ENCODE results near the gene ETNK2.
A peak's percentile ranks its signal among the peaks of the same experiment; 100 is the strongest.
"Not testable (repeated sequence)": the region's sequence is repeated elsewhere in the genome, so short reads cannot be mapped to it uniquely, and the experiment has no call there.

ETNK2 gene

DNA sequence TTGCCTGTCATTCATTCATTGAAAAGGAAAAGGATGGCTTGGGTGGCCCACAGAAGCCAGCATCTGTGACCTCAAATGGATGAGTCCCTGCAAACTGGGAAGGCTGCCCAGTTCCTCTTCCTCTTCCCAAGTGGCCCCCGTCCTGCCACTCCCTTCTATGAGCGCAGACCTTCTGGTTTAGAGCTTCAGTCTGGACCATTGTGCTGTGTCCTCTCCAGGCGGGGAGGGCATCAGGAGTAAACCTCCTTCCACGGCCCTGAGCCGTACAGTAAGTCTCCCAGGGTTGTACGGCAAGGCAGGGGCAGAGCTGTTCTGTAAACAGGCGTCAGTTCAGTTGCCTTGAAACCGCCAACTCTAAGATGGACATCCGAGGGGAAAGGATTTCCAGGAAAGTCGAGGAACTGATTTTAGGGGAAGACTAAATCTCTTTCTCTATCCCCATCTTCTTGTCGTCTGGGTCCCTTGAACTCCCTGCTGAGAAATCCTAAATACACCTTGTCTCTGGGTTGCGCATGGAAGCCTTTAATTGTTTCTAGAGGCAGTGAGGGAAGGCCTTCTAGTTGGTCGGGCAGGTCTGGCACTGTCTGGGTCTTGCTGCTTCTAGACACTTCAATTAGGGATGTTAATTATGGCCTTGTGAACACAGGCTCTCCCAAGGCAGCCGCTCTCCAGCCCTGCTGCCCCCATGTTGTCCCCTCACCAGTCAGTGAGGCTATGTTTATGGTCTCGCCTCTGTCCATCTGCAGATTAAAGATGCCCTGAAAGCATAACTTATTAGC lies 56.8 kb downstream of the ETNK2 start:
- Histone ChIP-seq H3K9ac (ENCODE audit: low read length) (no peak overlapping the region), H3K27me3 (ENCODE audit: control insufficient read depth, insufficient read depth, low read length) (no peaks in the 10 kb centered on the region), H3K4me3 (ENCODE audit: low read length) (no peak overlapping the region), H3K36me3 (ENCODE audit: control insufficient read depth, insufficient read depth, low read length) (no peaks in the 10 kb centered on the region), H3K4me1 (ENCODE audit: control insufficient read depth, insufficient read depth, low read length) (peaks cover 6% of the 10 kb centered on the region), H3K27ac (ENCODE audit: low read depth, low read length) (no peak overlapping the region)

DNA sequence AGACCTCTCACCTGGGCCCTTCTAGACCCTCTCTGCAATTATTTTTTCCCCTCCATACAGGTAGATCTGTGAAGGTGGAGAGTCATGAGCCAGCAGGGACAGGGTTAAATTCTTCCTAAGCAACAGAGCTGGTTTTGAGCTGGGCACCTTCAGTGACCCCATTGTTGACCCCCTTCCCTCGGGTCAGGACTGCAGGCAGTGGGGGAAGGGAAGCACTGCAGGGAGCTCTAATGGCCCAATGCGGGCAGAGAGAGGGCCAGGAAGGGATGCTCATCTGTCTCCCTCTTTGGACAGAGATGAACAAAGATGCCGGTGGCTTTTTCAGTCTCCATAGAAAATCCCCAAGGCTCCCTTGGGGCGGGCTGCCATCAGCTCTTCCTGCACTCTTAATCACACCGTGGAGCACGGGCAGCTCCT lies 57.5 kb downstream of the ETNK2 start:
- Histone ChIP-seq H3K36me3 (ENCODE audit: control insufficient read depth, insufficient read depth, low read length) (no peaks in the 10 kb centered on the region), H3K4me1 (ENCODE audit: control insufficient read depth, insufficient read depth, low read length) (peaks cover 13% of the 10 kb centered on the region), H3K4me3 (ENCODE audit: low read length) (no peak overlapping the region), H3K27me3 (ENCODE audit: control insufficient read depth, insufficient read depth, low read length) (no peaks in the 10 kb centered on the region), H3K27ac (ENCODE audit: low read depth, low read length) (no peak overlapping the region), H3K9ac (ENCODE audit: low read length) (no peak overlapping the region)

DNA sequence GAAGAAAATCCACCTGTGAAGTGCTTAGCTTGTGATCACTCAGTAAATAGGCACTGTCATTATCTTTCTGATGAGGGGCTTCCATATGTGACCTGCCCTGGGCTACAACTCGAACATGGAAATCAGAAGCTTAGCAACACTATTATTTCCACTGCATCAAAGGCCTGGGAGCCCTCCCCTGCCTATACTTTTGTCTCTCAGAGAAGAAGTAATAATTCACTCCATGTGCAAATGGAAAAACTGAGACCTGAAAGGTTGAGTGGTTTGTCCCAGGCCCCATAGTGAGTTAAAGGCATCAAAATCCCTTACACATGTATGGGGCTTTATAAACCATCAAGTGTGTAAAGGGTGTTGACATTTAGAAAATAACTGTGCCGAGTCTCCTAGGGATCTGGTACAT lies 58.1 kb downstream of the ETNK2 start:
- Histone ChIP-seq H3K27me3 (ENCODE audit: control insufficient read depth, insufficient read depth, low read length) (no peaks in the 10 kb centered on the region), H3K36me3 (ENCODE audit: control insufficient read depth, insufficient read depth, low read length) (no peaks in the 10 kb centered on the region), H3K4me3 (ENCODE audit: low read length) (no peak overlapping the region), H3K27ac (ENCODE audit: low read depth, low read length) (no peak overlapping the region), H3K4me1 (ENCODE audit: control insufficient read depth, insufficient read depth, low read length) (peaks cover 16% of the 10 kb centered on the region), H3K9ac (ENCODE audit: low read length) (no peak overlapping the region)

DNA sequence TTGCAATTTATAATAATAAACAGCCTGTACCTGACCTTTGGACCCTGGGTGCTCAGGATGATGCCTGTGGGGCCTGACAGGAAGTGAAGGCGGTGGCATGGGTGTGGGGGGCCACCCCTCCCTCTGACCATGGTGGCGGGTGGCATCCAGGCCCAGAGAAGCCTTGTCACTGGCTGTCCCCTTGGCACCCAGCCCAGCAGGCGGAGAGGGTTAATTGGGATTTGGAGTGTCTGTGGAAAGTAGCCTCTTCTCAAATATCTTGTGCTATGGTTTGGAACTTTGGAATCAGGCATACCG lies 58.5 kb downstream of the ETNK2 start:
- Histone ChIP-seq H3K4me3 (ENCODE audit: low read length) (no peak overlapping the region), H3K9ac (ENCODE audit: low read length) (no peak overlapping the region), H3K27ac (ENCODE audit: low read depth, low read length) (no peak overlapping the region), H3K4me1 (ENCODE audit: control insufficient read depth, insufficient read depth, low read length) (peaks cover 20% of the 10 kb centered on the region), H3K36me3 (ENCODE audit: control insufficient read depth, insufficient read depth, low read length) (no peaks in the 10 kb centered on the region), H3K27me3 (ENCODE audit: control insufficient read depth, insufficient read depth, low read length) (no peaks in the 10 kb centered on the region)

DNA sequence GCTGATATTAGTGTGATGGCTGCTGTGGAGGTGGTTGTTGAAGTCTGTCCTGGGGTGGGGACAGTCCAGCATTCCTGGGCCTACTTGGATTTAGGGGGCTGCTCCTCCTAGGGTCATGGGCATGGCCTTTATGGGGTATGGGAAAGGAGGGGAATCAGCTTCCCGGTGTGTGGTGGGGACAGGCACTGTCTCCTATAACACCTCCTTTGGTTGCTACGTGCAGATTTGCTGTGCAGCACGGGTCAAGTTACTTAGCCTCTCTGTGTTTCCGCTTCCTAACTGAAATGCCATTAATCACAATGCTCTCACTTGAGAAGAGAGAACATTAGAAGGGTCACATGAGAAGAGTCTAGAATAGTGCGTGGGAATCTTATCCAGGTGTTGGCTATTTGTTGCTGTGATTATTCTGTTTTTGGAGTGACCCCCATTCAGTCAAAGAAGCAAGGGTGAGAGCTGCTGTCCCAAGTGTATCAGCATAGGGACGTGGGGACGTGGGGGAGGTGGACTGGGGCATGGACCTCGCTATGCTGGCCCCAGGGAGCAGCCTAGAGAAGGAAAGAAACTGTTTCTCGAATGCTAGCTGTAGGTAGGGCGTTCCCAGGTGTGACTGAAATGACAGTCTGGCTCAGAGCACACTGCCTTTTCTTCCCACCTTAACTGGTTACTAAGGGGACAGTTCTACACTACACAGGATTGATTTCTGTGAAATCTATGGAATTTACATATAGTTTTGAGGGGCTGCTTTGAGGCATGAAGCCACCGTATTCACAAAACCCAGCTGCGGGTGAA lies 59.0 kb downstream of the ETNK2 start:
- Histone ChIP-seq H3K4me3 (ENCODE audit: low read length) (no peak overlapping the region), H3K27ac (ENCODE audit: low read depth, low read length) (no peak overlapping the region), H3K4me1 (ENCODE audit: control insufficient read depth, insufficient read depth, low read length) (peaks cover 26% of the 10 kb centered on the region), H3K27me3 (ENCODE audit: control insufficient read depth, insufficient read depth, low read length) (no peaks in the 10 kb centered on the region), H3K9ac (ENCODE audit: low read length) (no peak overlapping the region), H3K36me3 (ENCODE audit: control insufficient read depth, insufficient read depth, low read length) (no peaks in the 10 kb centered on the region)

DNA sequence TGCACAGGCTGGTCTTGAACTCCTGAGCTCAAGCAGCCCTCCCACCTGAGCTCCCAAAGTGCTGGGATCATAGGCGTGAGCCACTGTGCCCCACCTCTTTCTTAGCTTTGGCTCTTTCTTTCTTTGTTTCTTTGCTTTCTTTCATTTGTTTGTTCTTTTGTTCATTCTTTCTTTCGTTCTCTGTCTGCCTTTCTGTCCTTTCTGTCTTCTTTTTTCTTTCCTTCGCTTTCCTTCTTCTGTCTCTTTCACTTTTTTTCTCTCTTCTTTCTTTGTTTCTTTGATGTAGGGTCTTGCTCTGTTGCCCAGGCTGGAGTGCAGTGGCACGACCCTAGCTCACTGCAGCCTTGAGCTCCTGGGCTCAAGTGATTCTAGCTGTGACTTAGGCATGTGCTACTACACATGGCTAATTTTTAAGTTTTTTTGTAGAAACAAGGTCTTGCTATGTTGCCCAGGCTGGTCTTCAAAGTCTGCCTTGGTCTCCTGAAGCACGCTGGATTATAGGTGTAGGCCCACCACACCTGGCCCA lies 60.0 kb downstream of the ETNK2 start:
- no peak overlapping the region for H3K27ac ChIP-seq (ENCODE audit: low read depth, low read length)

DNA sequence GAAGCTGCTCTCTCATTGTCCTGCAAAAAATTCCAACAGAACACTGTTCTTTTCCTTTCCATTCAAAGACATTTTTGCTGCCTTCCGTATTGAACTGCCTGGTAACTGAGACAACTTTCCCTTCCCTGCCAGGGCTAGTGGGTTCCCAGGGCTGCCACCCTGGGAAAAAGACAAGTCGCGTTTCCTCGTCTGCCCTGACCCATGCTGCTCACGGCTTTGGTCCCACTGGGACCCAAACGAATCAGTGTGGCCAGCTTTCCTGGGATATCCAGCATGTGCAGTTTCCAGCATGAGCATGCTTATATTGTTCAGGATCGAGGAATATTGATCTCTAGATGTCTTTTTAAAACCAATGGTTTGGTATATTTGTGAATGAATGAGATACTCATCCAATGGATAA lies 60.8 kb downstream of the ETNK2 start:
- H3K27ac ChIP-seq (ENCODE audit: low read depth, low read length): no peak overlapping the region
- H3K9ac ChIP-seq (ENCODE audit: low read length): no peak overlapping the region
- no peaks in the 10 kb centered on the region for H3K27me3 ChIP-seq (ENCODE audit: control insufficient read depth, insufficient read depth, low read length)
- no peaks in the 10 kb centered on the region for H3K36me3 ChIP-seq (ENCODE audit: control insufficient read depth, insufficient read depth, low read length)
- no peak overlapping the region for H3K4me3 ChIP-seq (ENCODE audit: low read length)
- H3K4me1 ChIP-seq (ENCODE audit: control insufficient read depth, insufficient read depth, low read length): peaks cover 31% of the 10 kb centered on the region

More for the DNA sequence above, 60.0 kb downstream of the ETNK2 start:
- Histone ChIP-seq H3K4me3 (ENCODE audit: low read length) (no peak overlapping the region), H3K4me1 (ENCODE audit: control insufficient read depth, insufficient read depth, low read length) (peaks cover 31% of the 10 kb centered on the region), H3K36me3 (ENCODE audit: control insufficient read depth, insufficient read depth, low read length) (no peaks in the 10 kb centered on the region), H3K27me3 (ENCODE audit: control insufficient read depth, insufficient read depth, low read length) (no peaks in the 10 kb centered on the region), H3K9ac (ENCODE audit: low read length) (no peak overlapping the region)

DNA sequence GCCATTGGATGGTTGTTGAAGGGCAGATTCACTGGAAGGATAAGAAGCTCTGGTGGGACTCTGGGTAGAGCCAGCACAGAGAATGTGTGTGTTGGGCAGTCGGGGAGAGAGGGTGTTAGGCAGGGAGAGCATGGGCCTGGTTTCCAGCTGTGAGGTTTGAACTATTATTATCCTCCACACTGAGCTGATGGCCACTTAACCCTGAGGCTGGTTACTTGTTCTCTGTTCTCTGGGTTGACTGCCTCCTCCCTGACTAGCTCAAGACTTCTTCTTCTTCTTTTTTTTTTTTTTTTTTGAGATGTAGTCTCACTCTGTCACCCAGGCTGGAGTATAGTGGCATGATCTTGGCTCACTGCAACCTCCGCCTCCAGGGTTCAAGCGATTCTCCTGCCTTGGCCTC lies 61.7 kb downstream of the ETNK2 start:
- H3K36me3 ChIP-seq (ENCODE audit: control insufficient read depth, insufficient read depth, low read length); H3K27me3 ChIP-seq (ENCODE audit: control insufficient read depth, insufficient read depth, low read length); H3K4me3 ChIP-seq (ENCODE audit: low read length); H3K9ac ChIP-seq (ENCODE audit: low read length): not testable (repeated sequence)
- peak overlapping the region; percentile 98 for H3K27ac ChIP-seq (ENCODE audit: low read depth, low read length)
- H3K4me1 ChIP-seq (ENCODE audit: control insufficient read depth, insufficient read depth, low read length): peaks cover 31% of the 10 kb centered on the region

DNA sequence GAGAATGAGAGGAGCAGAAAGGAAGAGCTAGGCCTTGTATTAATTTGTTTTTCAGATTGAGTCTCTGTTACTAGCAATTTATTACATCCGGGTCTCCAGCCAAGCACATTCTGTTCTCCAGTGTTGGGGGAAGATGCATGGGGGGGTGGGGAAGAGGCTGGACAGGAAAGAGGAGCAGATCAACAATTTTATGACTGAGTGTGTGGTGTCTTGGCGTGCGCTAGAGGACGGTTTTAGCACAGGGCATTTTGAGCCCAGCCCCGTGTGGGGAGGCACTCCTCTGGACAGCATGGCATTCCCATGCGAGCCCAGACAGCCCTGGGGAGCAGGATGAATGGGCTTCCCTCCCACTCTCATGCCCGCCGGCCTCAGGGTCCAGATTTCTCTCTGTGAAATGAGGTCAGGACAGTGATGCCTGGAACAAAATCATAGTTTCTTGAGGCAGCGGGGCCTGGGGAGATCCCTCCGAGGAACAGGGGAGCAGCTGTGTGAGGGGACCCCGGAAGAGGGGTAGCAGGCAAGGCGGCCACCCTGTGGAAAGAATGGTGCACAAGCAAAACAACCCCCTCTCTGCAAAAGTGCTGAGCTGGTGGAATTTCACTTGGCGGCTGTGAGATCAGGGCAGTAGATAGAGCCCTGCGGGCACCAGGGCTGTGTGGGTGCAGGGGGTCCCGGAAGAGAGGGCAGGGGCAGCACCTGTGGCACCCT lies 62.6 kb downstream of the ETNK2 start:
- H3K4me3 ChIP-seq (ENCODE audit: low read length): peak overlapping the region; percentile 44
- H3K9ac ChIP-seq (ENCODE audit: low read length): no peak overlapping the region
- peak overlapping the region; percentile 98 for H3K27ac ChIP-seq (ENCODE audit: low read depth, low read length)
- H3K36me3 ChIP-seq (ENCODE audit: control insufficient read depth, insufficient read depth, low read length): no peaks in the 10 kb centered on the region
- H3K4me1 ChIP-seq (ENCODE audit: control insufficient read depth, insufficient read depth, low read length): peaks cover 39% of the 10 kb centered on the region
- no peaks in the 10 kb centered on the region for H3K27me3 ChIP-seq (ENCODE audit: control insufficient read depth, insufficient read depth, low read length)

DNA sequence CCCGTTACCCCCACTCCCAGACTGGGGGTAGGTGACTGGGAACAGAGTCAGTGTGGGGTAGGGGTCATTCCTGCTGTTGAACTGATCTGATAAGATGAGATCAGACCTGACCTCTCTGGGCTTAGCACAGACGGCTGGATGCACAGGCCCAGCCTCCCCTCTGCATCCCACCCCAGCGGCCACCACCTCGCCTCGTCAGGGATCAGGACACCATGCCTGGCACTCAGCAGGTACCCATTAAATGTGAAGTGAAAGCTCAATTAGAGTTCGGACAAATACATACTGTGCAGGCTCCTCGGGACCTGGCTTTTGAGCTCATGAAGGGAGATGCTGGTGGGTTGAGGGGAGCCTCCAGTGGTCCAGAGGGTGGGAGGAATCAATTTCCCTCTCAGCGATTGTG lies 63.2 kb downstream of the ETNK2 start:
- peaks cover 40% of the 10 kb centered on the region for H3K4me1 ChIP-seq (ENCODE audit: control insufficient read depth, insufficient read depth, low read length)
- no peaks in the 10 kb centered on the region for H3K27me3 ChIP-seq (ENCODE audit: control insufficient read depth, insufficient read depth, low read length)
- H3K27ac ChIP-seq (ENCODE audit: low read depth, low read length): peak overlapping the region; percentile 98
- H3K9ac ChIP-seq (ENCODE audit: low read length): no peak overlapping the region
- H3K4me3 ChIP-seq (ENCODE audit: low read length): peak overlapping the region; percentile 44
- no peaks in the 10 kb centered on the region for H3K36me3 ChIP-seq (ENCODE audit: control insufficient read depth, insufficient read depth, low read length)

DNA sequence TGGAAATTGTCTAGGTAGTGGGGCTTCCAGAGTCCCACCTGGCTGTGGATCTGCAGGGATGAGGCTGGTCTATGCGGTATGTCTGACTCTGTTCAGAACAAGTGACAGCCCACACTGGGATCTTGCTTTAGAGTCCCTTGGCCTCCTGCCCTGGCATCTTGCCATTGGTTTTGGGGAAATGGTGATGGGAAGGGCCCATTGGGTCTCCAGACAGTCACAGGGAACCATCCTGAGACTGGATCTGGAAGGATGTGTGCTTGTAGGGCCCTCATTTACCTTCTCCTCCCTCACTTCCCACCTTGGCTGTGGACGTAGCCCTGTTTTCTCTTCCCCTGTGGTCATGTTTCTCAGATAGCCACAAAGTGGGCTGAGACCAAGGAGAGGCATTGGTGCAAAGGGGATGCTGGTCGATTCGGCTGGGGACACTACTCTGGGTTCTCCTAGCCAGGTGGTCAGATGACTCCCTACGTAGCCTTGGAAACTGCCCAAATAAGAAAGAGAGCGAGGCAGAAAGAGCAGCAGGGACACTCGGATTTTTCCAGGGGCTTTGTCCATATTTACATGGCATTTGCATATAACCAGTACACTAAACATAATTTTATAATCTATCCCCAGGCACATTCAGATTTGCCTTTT lies 63.8 kb downstream of the ETNK2 start:
- no peaks in the 10 kb centered on the region for H3K27me3 ChIP-seq (ENCODE audit: control insufficient read depth, insufficient read depth, low read length)
- H3K4me1 ChIP-seq (ENCODE audit: control insufficient read depth, insufficient read depth, low read length): peaks cover 40% of the 10 kb centered on the region
- peak overlapping the region; percentile 98 for H3K27ac ChIP-seq (ENCODE audit: low read depth, low read length)
- peak overlapping the region; percentile 44 for H3K4me3 ChIP-seq (ENCODE audit: low read length)
- H3K36me3 ChIP-seq (ENCODE audit: control insufficient read depth, insufficient read depth, low read length): no peaks in the 10 kb centered on the region
- H3K9ac ChIP-seq (ENCODE audit: low read length): no peak overlapping the region

All from rectal smooth muscle tissue (tissue), 1 donor.